ENCODE measurements around the gene ARHGEF26.

ARHGEF26 gene

DNA sequence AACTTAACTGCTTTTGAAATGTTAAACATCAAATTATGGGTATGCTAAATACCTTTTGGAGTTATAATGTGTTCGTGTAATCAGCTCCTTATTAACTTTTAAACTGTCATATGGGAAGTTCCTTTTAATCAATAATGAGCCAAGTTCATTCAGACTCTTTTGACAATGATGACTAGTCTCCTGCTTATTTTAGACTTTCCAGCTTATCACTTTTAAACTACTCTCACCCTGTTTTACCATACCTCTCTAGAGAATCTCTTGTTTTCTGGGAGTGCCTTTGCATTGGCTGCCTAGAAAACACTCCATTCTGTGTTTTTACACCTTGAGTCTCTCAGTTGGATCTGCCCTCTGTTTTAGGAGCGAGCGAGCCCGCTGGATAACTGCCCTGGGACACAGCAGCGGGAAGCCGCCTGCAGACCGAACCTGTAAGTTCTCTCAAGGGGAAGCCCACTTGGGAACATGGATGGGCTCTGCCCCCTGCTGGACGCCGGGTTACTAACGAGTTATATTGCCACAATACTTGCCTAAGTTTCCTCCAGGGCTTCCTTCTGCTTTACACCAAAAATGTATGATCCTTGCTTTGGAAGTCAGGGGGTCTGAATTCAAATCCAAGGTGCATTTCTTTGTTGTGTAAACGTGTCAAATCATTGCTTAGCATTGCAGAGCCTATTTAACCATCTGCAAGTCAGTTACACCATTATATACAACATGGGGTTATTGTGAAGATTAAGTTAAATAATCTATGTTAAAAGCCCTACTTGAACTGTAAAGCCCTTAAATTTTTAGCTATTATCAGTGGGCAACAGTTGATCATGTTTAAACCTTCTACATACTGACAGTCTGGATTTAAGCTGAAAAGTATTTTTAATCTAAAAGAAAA, 131.8 kb downstream of the ARHGEF26 start:
- Mint-ChIP-seq H3K9me3 (no peaks in the 10 kb centered on the region), H3K4me3 (no peak overlapping the region), H3K27me3 (no peaks in the 10 kb centered on the region), H3K27ac (peak overlapping the region; percentile 52), H3K36me3 (ENCODE audit: low read depth) (peaks cover 82% of the 10 kb centered on the region), H3K4me1 (ENCODE audit: low read depth) (peaks cover 2% of the 10 kb centered on the region)
- DNase-seq, result peak; percentile 76

DNA sequence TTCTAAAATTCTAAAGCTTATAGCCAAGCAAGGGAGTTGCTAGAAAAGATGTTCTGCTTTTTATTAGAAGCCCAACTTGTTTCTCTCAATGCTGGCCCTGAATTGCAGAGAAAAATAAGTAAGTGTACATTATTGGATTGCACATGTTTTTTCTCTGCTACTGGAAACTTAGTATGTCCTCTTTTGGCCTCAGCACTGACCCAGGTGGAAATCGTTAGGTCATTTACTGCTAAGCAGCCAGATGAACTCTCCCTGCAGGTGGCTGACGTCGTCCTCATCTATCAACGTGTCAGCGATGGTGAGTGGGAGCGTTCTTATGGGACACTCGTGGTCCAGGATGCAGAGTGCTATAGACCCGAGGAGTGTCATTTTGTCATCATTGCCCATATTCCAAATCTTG, 133.3 kb downstream of the ARHGEF26 start:
- Mint-ChIP-seq H3K27me3 (no peaks in the 10 kb centered on the region), H3K4me3 (no peak overlapping the region), H3K36me3 (ENCODE audit: low read depth) (peaks cover 82% of the 10 kb centered on the region), H3K9me3 (no peaks in the 10 kb centered on the region), H3K27ac (no peak overlapping the region), H3K4me1 (ENCODE audit: low read depth) (peaks cover 2% of the 10 kb centered on the region)
- no peak for DNase-seq

DNA sequence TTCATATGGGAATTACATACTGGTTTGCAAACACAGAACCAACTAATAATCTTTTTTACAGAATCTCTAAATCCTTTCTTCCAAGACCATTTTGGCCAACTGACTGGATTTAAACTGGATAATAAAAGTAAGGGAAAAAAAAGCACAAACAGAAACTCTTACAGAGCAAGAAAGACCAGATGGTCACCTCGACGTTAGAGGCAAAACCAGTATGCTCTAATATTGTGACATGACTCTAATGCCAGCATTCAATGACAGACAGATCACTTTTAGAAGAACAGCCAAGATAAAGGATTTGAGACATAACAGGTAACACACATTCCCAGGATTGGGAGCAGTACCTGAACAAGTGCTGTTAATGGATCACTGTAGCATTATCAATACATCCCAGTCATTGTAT, 152.2 kb downstream of the ARHGEF26 start:
- Mint-ChIP-seq H3K27ac (no peak overlapping the region), H3K27me3 (no peaks in the 10 kb centered on the region), H3K9me3 (no peaks in the 10 kb centered on the region), H3K4me3 (no peak overlapping the region), H3K36me3 (ENCODE audit: low read depth) (peaks cover 93% of the 10 kb centered on the region), H3K4me1 (ENCODE audit: low read depth) (peaks cover 2% of the 10 kb centered on the region)
- no peak for DNase-seq

DNA sequence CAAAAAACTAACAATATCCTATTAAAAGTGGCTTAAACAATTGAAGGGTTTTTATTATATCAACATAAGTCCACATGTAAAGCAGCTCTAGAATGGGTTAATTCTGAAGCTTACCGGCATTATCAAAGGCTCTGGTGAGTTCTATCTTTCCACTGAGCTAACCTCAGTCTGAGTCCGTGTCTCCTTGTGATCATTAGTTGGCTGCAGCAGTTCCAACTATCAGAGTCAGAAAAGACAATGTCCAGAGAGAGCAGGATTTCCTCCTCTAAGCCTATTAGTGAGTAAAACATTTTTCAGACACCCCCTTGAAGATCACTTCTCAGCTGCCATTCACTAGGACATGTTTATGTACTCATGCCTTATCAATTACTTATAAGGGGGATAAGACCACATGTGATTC, 153.2 kb downstream of the ARHGEF26 start:
- no peak overlapping the region for H3K4me3 Mint-ChIP-seq
- no peaks in the 10 kb centered on the region for H3K27me3 Mint-ChIP-seq
- H3K4me1 Mint-ChIP-seq (ENCODE audit: low read depth), result peaks cover 2% of the 10 kb centered on the region
- H3K9me3 Mint-ChIP-seq, result no peaks in the 10 kb centered on the region
- no peak overlapping the region for H3K27ac Mint-ChIP-seq
- peaks cover 93% of the 10 kb centered on the region for H3K36me3 Mint-ChIP-seq (ENCODE audit: low read depth)
- no peak for DNase-seq

DNA sequence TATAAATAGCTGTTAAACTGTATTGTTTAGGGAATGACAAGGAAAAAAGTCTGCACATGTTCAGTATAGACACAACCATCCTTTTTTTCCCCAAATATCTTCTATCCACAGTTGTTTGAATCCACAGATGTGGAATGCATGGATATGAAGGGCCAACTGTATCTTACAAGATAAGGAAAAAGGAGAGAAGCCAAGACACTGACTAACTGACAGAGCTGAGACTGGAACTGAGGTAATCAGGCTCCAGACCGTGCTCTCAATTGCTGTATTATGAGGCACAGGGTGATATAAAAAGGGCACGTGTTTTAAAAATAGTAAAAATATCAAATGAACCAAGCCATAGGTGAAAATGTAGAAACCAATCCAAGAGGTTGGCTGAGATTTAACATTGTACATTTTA, 154.1 kb downstream of the ARHGEF26 start:
- Mint-ChIP-seq H3K27me3 (no peaks in the 10 kb centered on the region), H3K9me3 (no peaks in the 10 kb centered on the region), H3K36me3 (ENCODE audit: low read depth) (peaks cover 93% of the 10 kb centered on the region), H3K4me3 (no peak overlapping the region), H3K27ac (no peak overlapping the region), H3K4me1 (ENCODE audit: low read depth) (peaks cover 2% of the 10 kb centered on the region)
- no peak for DNase-seq

DNA sequence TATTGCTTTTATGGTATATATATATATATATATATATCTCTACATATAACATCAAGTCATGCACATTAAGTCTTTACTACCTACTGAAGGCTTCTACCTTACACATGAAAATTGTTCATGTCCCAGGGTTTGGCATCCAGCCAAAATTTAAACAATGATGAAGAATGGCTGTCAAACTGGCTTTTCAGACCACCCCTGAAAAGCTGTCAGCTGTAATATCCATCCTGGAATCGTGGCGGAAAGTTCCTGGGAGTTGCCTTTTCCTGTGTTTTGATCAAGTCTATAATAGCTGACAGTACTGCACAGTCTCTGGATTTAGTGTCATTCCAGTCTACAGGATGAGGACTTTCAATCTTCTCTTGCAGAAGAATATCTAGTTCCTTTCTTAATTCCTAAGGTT, 154.8 kb downstream of the ARHGEF26 start:
- Mint-ChIP-seq H3K27me3 (no peaks in the 10 kb centered on the region), H3K9me3 (no peaks in the 10 kb centered on the region), H3K4me3 (no peak overlapping the region), H3K4me1 (ENCODE audit: low read depth) (peaks cover 2% of the 10 kb centered on the region), H3K27ac (no peak overlapping the region), H3K36me3 (ENCODE audit: low read depth) (peaks cover 94% of the 10 kb centered on the region)
- no peak for DNase-seq

DNA sequence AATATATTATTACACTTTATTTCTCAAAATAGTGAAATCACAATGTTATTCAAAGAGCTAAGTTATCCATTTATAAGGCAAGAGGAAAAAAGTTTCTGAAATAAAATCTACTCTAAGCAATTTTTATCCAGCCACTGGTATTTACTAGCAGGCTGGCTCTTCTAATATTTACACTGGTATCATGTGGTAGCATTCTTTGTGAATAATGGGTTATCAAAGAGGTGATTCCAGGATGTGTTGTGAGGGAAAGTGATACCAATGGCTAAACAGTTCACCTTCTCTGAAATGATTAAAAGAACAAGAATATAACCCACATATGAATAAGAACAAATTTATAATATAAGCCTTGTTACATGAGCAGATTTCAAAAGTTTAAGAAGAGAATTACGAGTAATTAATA, 159.0 kb downstream of the ARHGEF26 start:
- no peaks in the 10 kb centered on the region for H3K27me3 Mint-ChIP-seq
- H3K4me1 Mint-ChIP-seq (ENCODE audit: low read depth), result peaks cover 4% of the 10 kb centered on the region
- no peak overlapping the region for H3K27ac Mint-ChIP-seq
- no peak for DNase-seq
- no peaks in the 10 kb centered on the region for H3K9me3 Mint-ChIP-seq
- peaks cover 94% of the 10 kb centered on the region for H3K36me3 Mint-ChIP-seq (ENCODE audit: low read depth)
- H3K4me3 Mint-ChIP-seq, result no peak overlapping the region

DNA sequence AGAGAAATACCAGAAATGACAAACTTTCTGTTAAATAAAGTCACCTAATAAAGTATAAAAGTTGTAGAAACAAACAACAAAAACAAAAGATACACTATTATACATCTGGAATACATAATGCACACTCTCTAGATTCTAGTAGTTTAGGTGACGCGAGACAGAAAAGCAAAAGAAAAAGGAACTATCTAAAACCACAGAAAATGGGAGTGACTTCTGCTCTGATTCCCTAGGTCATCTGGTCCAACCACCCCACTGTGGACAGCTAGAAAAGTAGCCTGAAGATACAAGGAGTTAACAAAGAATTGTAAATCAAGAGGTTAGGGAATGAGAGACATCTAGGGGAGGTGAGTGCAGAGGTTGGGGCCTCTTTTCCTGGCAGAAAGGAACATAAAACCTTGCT, 164.0 kb downstream of the ARHGEF26 start:
- peak overlapping the region; percentile 47 for H3K27ac Mint-ChIP-seq
- no peaks in the 10 kb centered on the region for H3K9me3 Mint-ChIP-seq

DNA sequence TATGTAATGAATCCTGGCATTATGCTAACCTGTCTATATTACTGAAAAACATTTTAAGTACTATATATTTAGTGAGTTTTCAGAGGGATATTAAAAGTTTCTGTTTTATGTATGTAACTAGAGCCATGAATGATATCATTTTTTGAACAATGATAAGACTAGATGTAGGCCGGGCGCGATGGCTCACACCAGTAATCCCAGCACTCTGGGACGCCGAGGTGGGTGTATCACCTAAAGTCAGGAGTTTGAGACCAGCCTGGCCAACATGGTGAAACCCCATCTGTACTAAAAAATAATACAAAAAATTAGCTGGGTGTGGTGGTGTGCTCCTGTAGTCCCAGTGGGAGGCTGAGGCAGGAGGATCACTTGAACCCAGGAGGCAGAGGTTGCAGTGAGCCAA, 169.0 kb downstream of the ARHGEF26 start:
- no peak overlapping the region for H3K27ac Mint-ChIP-seq
- no peaks in the 10 kb centered on the region for H3K9me3 Mint-ChIP-seq
- no peaks in the 10 kb centered on the region for H3K27me3 Mint-ChIP-seq
- peaks cover 5% of the 10 kb centered on the region for H3K4me1 Mint-ChIP-seq (ENCODE audit: low read depth)
- no peak overlapping the region for H3K4me3 Mint-ChIP-seq
- H3K36me3 Mint-ChIP-seq (ENCODE audit: low read depth), result peaks cover 89% of the 10 kb centered on the region
- DNase-seq, result no peak

More for the DNA sequence above, 164.0 kb downstream of the ARHGEF26 start:
- Mint-ChIP-seq H3K4me3 (no peak overlapping the region), H3K27me3 (no peaks in the 10 kb centered on the region), H3K36me3 (ENCODE audit: low read depth) (peaks cover 89% of the 10 kb centered on the region), H3K4me1 (ENCODE audit: low read depth) (peaks cover 9% of the 10 kb centered on the region)
- no peak for DNase-seq

DNA sequence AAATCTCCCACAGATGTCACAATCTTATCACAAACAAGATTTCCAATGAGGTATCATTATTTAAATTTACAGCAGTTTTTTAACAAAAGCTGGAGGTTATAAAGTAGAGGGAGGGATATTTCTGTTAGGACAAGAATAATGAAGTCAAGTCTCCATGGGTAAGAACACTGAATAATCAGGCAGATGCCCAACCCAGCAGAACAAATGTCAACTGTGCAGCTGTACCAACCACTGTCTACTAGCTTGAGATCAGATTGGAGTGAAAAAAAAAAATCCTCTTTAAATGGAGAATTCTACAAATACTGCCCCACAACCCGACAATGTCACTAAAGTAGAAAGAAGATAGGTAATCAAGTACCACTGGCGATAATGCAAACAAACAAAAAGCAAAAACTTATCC, 172.8 kb downstream of the ARHGEF26 start:
- Mint-ChIP-seq H3K27ac (no peak overlapping the region), H3K36me3 (ENCODE audit: low read depth) (peaks cover 88% of the 10 kb centered on the region), H3K4me1 (ENCODE audit: low read depth) (peaks cover 2% of the 10 kb centered on the region)

DNA sequence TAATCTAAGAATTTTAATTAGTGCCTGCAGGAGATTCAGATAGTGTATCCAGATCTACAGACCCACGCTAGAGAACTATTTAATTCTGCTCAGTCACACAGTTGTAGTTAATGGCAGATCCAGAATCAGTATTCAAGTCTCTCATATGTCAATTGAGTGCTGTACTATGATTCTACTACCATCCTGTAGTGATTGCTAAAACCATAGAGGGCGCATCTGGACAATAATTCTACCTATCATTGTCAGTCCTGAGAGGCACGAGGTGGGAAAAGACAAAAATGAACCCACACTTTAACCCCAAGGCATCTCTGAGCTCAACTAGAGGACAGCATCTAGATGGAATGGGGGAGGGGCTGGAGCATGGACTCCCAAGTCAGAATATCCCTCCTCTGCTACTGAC, 180.4 kb downstream of the ARHGEF26 start:
- Mint-ChIP-seq H3K27ac (no peak overlapping the region), H3K4me1 (ENCODE audit: low read depth) (peaks cover 2% of the 10 kb centered on the region), H3K27me3 (no peaks in the 10 kb centered on the region), H3K4me3 (no peak overlapping the region), H3K9me3 (no peaks in the 10 kb centered on the region), H3K36me3 (ENCODE audit: low read depth) (peaks cover 93% of the 10 kb centered on the region)
- DNase-seq, result no peak

More for the DNA sequence above, 172.8 kb downstream of the ARHGEF26 start:
- no peaks in the 10 kb centered on the region for H3K27me3 Mint-ChIP-seq
- no peak overlapping the region for H3K4me3 Mint-ChIP-seq
- no peak for DNase-seq
- no peaks in the 10 kb centered on the region for H3K9me3 Mint-ChIP-seq

DNA sequence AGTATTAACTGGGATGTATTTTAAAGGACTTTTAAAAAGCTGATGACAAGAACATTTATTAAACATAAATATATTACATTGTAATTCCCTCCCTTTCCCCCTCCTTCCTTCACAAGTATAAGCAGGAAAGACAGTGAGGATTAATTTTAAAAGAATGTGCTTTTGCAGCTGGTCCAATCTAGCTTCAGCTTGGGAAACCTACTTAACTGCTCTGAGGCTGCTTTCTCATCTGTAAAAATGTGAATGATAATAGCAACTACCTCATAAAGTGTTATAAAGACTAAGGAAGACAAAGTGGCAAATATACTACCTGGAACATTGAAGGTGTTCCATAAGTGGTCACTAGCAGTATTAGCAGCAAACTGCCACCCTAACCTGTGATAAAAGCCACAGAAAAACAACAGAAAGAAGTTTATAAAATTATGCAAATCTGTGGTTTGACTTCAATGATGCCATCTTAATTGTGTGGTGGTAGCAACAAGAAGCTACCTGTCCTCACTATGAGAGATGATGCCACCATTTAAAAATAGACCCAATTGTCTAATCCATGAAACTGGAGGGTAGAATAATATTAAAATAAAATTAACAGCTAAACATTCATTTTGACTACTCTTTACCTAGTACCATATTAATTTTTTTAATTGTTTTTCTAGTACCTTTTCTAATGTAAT, 183.1 kb downstream of the ARHGEF26 start:
- Mint-ChIP-seq H3K27me3 (no peaks in the 10 kb centered on the region), H3K9me3 (no peaks in the 10 kb centered on the region), H3K27ac (no peak overlapping the region), H3K4me1 (ENCODE audit: low read depth) (peaks cover 20% of the 10 kb centered on the region), H3K4me3 (no peak overlapping the region), H3K36me3 (ENCODE audit: low read depth) (peaks cover 98% of the 10 kb centered on the region)
- DNase-seq, result no peak

DNA sequence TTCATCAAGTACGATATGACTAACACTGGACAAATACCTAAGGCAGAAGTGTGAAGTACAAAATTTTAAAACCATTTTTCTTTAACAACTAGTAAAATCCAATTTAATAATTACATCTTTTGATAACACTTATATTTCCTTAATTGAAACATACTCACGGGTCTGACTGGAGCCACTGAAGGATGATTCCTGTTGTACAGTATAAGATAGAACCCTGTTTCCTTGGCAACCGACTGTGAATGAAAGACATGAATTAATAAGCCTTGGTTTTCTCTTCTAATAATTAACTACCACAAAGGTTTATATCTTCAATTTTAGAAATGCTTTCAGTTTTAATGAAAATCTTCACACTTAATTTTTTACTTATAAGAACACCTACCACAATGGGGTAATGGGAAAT, 183.7 kb downstream of the ARHGEF26 start:
- no peak overlapping the region for H3K4me3 Mint-ChIP-seq
- H3K9me3 Mint-ChIP-seq, result no peaks in the 10 kb centered on the region
- H3K4me1 Mint-ChIP-seq (ENCODE audit: low read depth), result peaks cover 22% of the 10 kb centered on the region
- DNase-seq, result no peak
- H3K36me3 Mint-ChIP-seq (ENCODE audit: low read depth), result peaks cover 99% of the 10 kb centered on the region
- no peak overlapping the region for H3K27ac Mint-ChIP-seq
- H3K27me3 Mint-ChIP-seq, result no peaks in the 10 kb centered on the region

DNA sequence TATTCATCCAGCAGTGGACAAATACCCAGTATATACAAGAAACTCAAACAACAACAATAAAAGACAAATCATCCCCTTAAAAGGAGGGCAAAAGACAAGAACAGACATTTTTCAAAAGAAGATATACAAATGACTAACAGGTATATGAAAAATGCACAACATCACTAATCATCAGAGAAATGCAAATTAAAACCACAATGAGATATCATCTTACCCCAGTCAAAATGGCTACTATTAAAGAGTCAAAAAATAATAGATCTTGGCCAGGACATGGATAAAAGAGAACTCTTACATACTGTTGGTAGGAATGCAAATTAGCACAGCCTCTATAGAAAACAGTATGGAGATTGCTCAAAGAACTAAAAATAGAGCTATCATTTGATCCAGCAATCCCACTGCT, 186.2 kb downstream of the ARHGEF26 start:
- Mint-ChIP-seq H3K4me1 (ENCODE audit: low read depth) (peaks cover 26% of the 10 kb centered on the region), H3K4me3 (no peak overlapping the region), H3K36me3 (ENCODE audit: low read depth) (peaks cover 89% of the 10 kb centered on the region), H3K9me3 (no peaks in the 10 kb centered on the region), H3K27ac (peak overlapping the region; percentile 82), H3K27me3 (no peaks in the 10 kb centered on the region)
- no peak for DNase-seq
